Islet of Langerhans (tissue), 1 donor: ENCODE results near the gene ANTXR2.
"Not testable (repeated sequence)": the region's sequence is repeated elsewhere in the genome, so short reads cannot be mapped to it uniquely, and the experiment has no call there.

Source experiments
- FAIRE-seq: peaks from one replicate; lab custom pipeline; 2011; peaks lifted over from hg19 to GRCh38; lab: Jason Lieb, UNC

Gene ANTXR2

GRCh38 chr4:80072744-80073472 is at the start of gene ANTXR2:
Gene ANTXR2 (minus strand): TSS chr4:80073229. CDS start chr4:80072560, 669 bp downstream.
- no peak for FAIRE-seq

- FAIRE-seq, result not testable (repeated sequence)
Observed at GRCh38 chr4:80121815-80122214, 48.8 kb upstream of the ANTXR2 start.

GRCh38 chr4:80119620-80120019 is 46.6 kb upstream of the ANTXR2 start:
- FAIRE-seq, result not testable (repeated sequence)

- no peak for FAIRE-seq
Observed at GRCh38 chr4:80116516-80116915, 43.5 kb upstream of the ANTXR2 start.

GRCh38 chr4:80115368-80116181 is 42.5 kb upstream of the ANTXR2 start:
- FAIRE-seq, result no peak

GRCh38 chr4:80114732-80115265 is 41.8 kb upstream of the ANTXR2 start:
- FAIRE-seq, result no peak

- no peak for FAIRE-seq
Observed at GRCh38 chr4:80113615-80114014, 40.6 kb upstream of the ANTXR2 start.

GRCh38 chr4:80112236-80112635 is 39.2 kb upstream of the ANTXR2 start:
- FAIRE-seq, result no peak

GRCh38 chr4:80111276-80111675 is 38.2 kb upstream of the ANTXR2 start:
- FAIRE-seq, result no peak

GRCh38 chr4:80107374-80107773 is 34.3 kb upstream of the ANTXR2 start:
- no peak for FAIRE-seq

GRCh38 chr4:80104927-80105326 is 31.9 kb upstream of the ANTXR2 start:
- FAIRE-seq, result no peak

GRCh38 chr4:80103629-80104028 is 30.6 kb upstream of the ANTXR2 start:
- FAIRE-seq, result no peak

GRCh38 chr4:80101792-80102116 is 28.7 kb upstream of the ANTXR2 start:
- no peak for FAIRE-seq

- no peak for FAIRE-seq
Observed at GRCh38 chr4:80101071-80101791, 28.2 kb upstream of the ANTXR2 start.

GRCh38 chr4:80099671-80100070 is 26.6 kb upstream of the ANTXR2 start:
- FAIRE-seq, result peak; percentile 49

GRCh38 chr4:80098635-80099034 is 25.6 kb upstream of the ANTXR2 start:
- no peak for FAIRE-seq

GRCh38 chr4:80097400-80098177 is 24.6 kb upstream of the ANTXR2 start:
- no peak for FAIRE-seq

- no peak for FAIRE-seq
Observed at GRCh38 chr4:80096175-80096850, 23.3 kb upstream of the ANTXR2 start.

GRCh38 chr4:80094191-80094590 is 21.2 kb upstream of the ANTXR2 start:
- FAIRE-seq, result no peak

GRCh38 chr4:80093563-80093962 is 20.5 kb upstream of the ANTXR2 start:
- FAIRE-seq, result no peak

- no peak for FAIRE-seq
Observed at GRCh38 chr4:80092847-80093246, 19.8 kb upstream of the ANTXR2 start.
